GM12878 (cell line): ENCODE data around the gene RASSF4. TPM values are rescaled to one million over a fixed set of nuclear protein-coding genes. Genes with fewer than 3 reads are reported as not detected.

Experiments used
- ATAC-seq: fragments of 200-7000 bp; cut with Tn5 transposase; 3 replicates; pipeline ENCODE4 v1.9.1; 2020; ENCODE audit warnings: mild to moderate bottlenecking, moderate library complexity
- BruUV-seq: library from RNA; stranded (reverse); fragments of 400-500 nt; replicated peaks from 2 replicates; lab custom pipeline; 2021; lab: Mats Ljungman, UMichigan
- CTCF ChIA-PET: fragments of 300-600 bp; sonication (Branson Sonifier 250); formaldehyde crosslinking; extraction: SDS; loops from one replicate; lab custom pipeline; 2021; ENCODE audit warnings: inconsistent platforms; lab: Yijun Ruan, JAX
- POLR2A ChIA-PET: fragments of 350-600 bp; formaldehyde crosslinking; extraction: SDS; loops from one replicate; lab custom pipeline; 2021; ENCODE audit warnings: inconsistent platforms; lab: Charles Lee
- RAD21 ChIA-PET: fragments of 300-600 bp; sonication (Branson Sonifier 250); formaldehyde crosslinking; loops from one replicate; lab custom pipeline; 2023; ENCODE audit warnings: antibody characterized with exemption; ENCODE audit not compliant: unreplicated experiment; lab: Charles Lee
- SMC1A ChIA-PET: fragments of 300-600 bp; sonication (Branson Sonifier 250); formaldehyde crosslinking; loops from one replicate; lab custom pipeline; 2023; ENCODE audit not compliant: unreplicated experiment, uncharacterized antibody; lab: Charles Lee
- DNase-seq: peaks from one replicate; pipeline ENCODE4 v3.0.0-alpha.2; 2011; ENCODE audit warnings: low read depth, low spot score
- FAIRE-seq: peaks from 3 replicates; lab custom pipeline; 2011; peaks lifted over from hg19 to GRCh38; lab: Jason Lieb, UNC
- H2AFZ ChIP-seq: 2 replicates; pipeline ENCODE4 v1.6.0; 2011; ENCODE audit warnings: low read depth, low read length, control low read depth; ENCODE audit not compliant: control insufficient read depth
- H3K27ac ChIP-seq: 2 replicates; pipeline ENCODE4 v1.5.1; 2011; ENCODE audit warnings: control low read depth; ENCODE audit not compliant: control insufficient read depth, insufficient read depth
- H3K27me3 ChIP-seq, 2 experiments: replicated peaks in 1 of 2; 2 replicates each; pipeline versions ENCODE4 v1.6.0 to v1.6.1; 2011; ENCODE audit warnings: low read length in 1 of 2; ENCODE audit not compliant: control insufficient read depth in 2 of 2, insufficient read depth in 2 of 2
- H3K36me3 ChIP-seq, 2 experiments: 2 replicates each; pipeline ENCODE4 v1.5.1; 2011; ENCODE audit warnings: low read length in 1 of 2; ENCODE audit not compliant: control insufficient read depth in 2 of 2, insufficient read depth in 2 of 2
- H3K4me1 ChIP-seq: 2 replicates; pipeline ENCODE4 v1.6.1; 2011; ENCODE audit warnings: mild to moderate bottlenecking, low read length, moderate library complexity, mixed read lengths; ENCODE audit not compliant: control insufficient read depth, insufficient read depth
- H3K4me2 ChIP-seq: 2 replicates; pipeline ENCODE4 v1.6.0; 2011; ENCODE audit warnings: control low read depth; ENCODE audit not compliant: control insufficient read depth, insufficient read depth
- H3K4me3 ChIP-seq: fragments of 200-600 bp; sonication (generic); 2 replicates; pipeline ENCODE4 v1.5.1; 2016
- H3K79me2 ChIP-seq: 2 replicates; pipeline ENCODE4 v1.6.0; 2011; ENCODE audit warnings: low read length; ENCODE audit not compliant: control insufficient read depth, insufficient read depth
- H3K9ac ChIP-seq: 2 replicates; pipeline ENCODE4 v1.8.0; 2011; ENCODE audit warnings: low read length, control low read depth, mixed read lengths; ENCODE audit not compliant: control insufficient read depth, insufficient read depth
- H3K9me3 ChIP-seq: replicated peaks from 3 replicates; pipeline ENCODE4 v1.5.1; 2011; ENCODE audit warnings: mild to moderate bottlenecking, low read length; ENCODE audit not compliant: control insufficient read depth, insufficient read depth
- H4K20me1 ChIP-seq: 2 replicates; pipeline ENCODE4 v1.6.0; 2011; ENCODE audit not compliant: control insufficient read depth, insufficient read depth
- CHD2 ChIP-seq: IDR thresholded peaks from 2 replicates; pipeline ENCODE4 v1.6.1; 2011; ENCODE audit warnings: low read depth, low read length, improper control_type of control experiment, borderline replicate concordance
- CTCF ChIP-seq, 3 experiments: IDR thresholded peaks in 2 of 3; conservative IDR thresholded peaks in 1 of 3; 2 replicates each; pipeline ENCODE4 v1.5.1; 2011; ENCODE audit warnings: low read depth in 3 of 3, low read length in 3 of 3, mild to moderate bottlenecking in 3 of 3, control low read depth in 2 of 3, moderate library complexity in 2 of 3, inconsistent platforms in 1 of 3, mixed read lengths in 1 of 3; ENCODE audit not compliant: control insufficient read depth in 2 of 3, insufficient read depth in 1 of 3; ENCODE audit errors: extremely low read depth in 1 of 3
- E4F1 ChIP-seq: fragments of 450-650 bp; IDR thresholded peaks from 2 replicates; pipeline ENCODE4 v1.6.1; 2018; ENCODE audit warnings: borderline replicate concordance, mild to moderate bottlenecking; ENCODE audit not compliant: partially characterized antibody
- FOS ChIP-seq: IDR thresholded peaks from 3 replicates; pipeline ENCODE4 v1.6.1; 2011; ENCODE audit warnings: borderline replicate concordance; ENCODE audit not compliant: insufficient read length; ENCODE audit errors: extremely low read depth
- IKZF2 ChIP-seq, 2 experiments: fragments of 450-650 bp; IDR thresholded peaks; 2 replicates each; pipeline ENCODE4 v1.6.1; 2017; ENCODE audit warnings: mild to moderate bottlenecking in 2 of 2, moderate library complexity in 2 of 2
- IRF4 ChIP-seq: IDR thresholded peaks from 2 replicates; pipeline ENCODE4 v1.6.1; 2011; ENCODE audit warnings: low read depth, low read length
- NFIC ChIP-seq: IDR thresholded peaks from 2 replicates; pipeline ENCODE4 v1.6.1; 2012; ENCODE audit warnings: low read depth, mild to moderate bottlenecking, inconsistent platforms, low read length, moderate library complexity
- NR2F1 ChIP-seq: fragments of 450-650 bp; conservative IDR thresholded peaks from 2 replicates; pipeline ENCODE4 v1.6.1; 2017; ENCODE audit warnings: mild to moderate bottlenecking
- PML ChIP-seq: IDR thresholded peaks from 2 replicates; pipeline ENCODE4 v1.6.1; 2012; ENCODE audit warnings: low read length, inconsistent platforms
- TCF12 ChIP-seq: IDR thresholded peaks from 2 replicates; pipeline ENCODE4 v1.6.1; 2011; ENCODE audit warnings: low read depth, mild to moderate bottlenecking, low read length
- ZBED1 ChIP-seq: IDR thresholded peaks from 2 replicates; pipeline ENCODE4 v1.6.1; 2016; ENCODE audit warnings: borderline replicate concordance
- ZBTB33 ChIP-seq: fragments of 450-650 bp; IDR thresholded peaks from 2 replicates; pipeline ENCODE4 v1.6.1; 2017; ENCODE audit warnings: mild to moderate bottlenecking
- in situ Hi-C: fragments of 300-500 bp; cut with MboI; formaldehyde crosslinking; loops from 9 replicates; pipeline ENCODE4 v1.14.3; 2018; ENCODE audit warnings: mixed read lengths
- intact Hi-C: fragments of 100-400 bp; cut with micrococcal nuclease; formaldehyde crosslinking; loops from one replicate; pipeline ENCODE4 v1.14.2; 2022; ENCODE audit not compliant: unreplicated experiment
- polyA plus RNA-seq, 11 experiments: library from polyadenylated mRNA; depleted of rRNA in 4 of 11; unstranded in 6 of 11; stranded (reverse) in 5 of 11; fragments of >200 nt; fragmentation: Nextera tagmentation in 4 of 11; fragmentation: Illumina TruSeq in 1 of 11; extraction: Ambion mirVana in 4 of 11; extraction: Trizol in 1 of 11; gene quantifications; 1 replicate in 1 of 11; 2 replicates in 10 of 11; pipeline versions ENCODE4 v1.2.1 to v1.2.3, GENCODE V29; 2011 to 2016; ENCODE audit warnings: inconsistent platforms in 2 of 11, missing spikeins in 2 of 11, low read depth in 1 of 11
- total RNA-seq, 4 experiments: library from RNA; depleted of rRNA in 3 of 4; stranded (reverse); fragments of >200 nt in 3 of 4; fragmentation: Illumina TruSeq in 1 of 4; extraction: Trizol in 1 of 4; gene quantifications; 2 replicates each; pipeline versions ENCODE4 v1.2.1 to v1.2.3, GENCODE V29; 2013 to 2021

RASSF4 gene
- total and polyA plus RNA-seq, 10 of the 15 experiments (the other 5 are each of a cell fraction or from before 2014, with no cell fraction given), result 3.7 to 71.1 (median 16.8) TPM

GRCh38 chr10:45035673-45036072 is 76.1 kb downstream of the RASSF4 start:
- FAIRE-seq (no peak), ATAC-seq (no peak)

More at GRCh38 chr10:45035673-45036072, 76.1 kb downstream of the RASSF4 start:
- ChIA-PET CTCF (interaction anchor here (0.7 kb wide), 1 partner anchor 21 kb away, joined by 3 read pairs; no protein-coding TSS in a partner anchor), RAD21 (no interaction called here), SMC1A (no interaction called here), POLR2A (no interaction called here)
- no peaks in the 10 kb centered on the region for H4K20me1 ChIP-seq
- no TSS peak for BruUV-seq
- in situ Hi-C loops, result no loop called here
- no peaks in the 10 kb centered on the region for H3K4me1 ChIP-seq
- H3K27me3 ChIP-seq, result no peaks in the 10 kb centered on the region
- no peaks in the 10 kb centered on the region for H3K79me2 ChIP-seq
- intact Hi-C loops, result no loop called here
- H2AFZ ChIP-seq, result no peak overlapping the region
- TF ChIP-seq NR2F1 (no peak), TCF12 (no peak), CTCF (IDR thresholded peaks at IDR 0.05 in 2 of 3, conservative IDR thresholded peaks at IDR 0.05 in 1 of 3; ENCODE audit: control insufficient read depth in 2 of 3, extremely low read depth in 1 of 3, insufficient read depth in 1 of 3, low read depth in 3 of 3, low read length in 3 of 3) (no peak), ZBED1 (no peak), IKZF2 (IDR thresholded peaks at IDR 0.05) (no peak), NFIC (no peak), E4F1 (no peak), FOS (no peak), IRF4 (no peak), ZBTB33 (no peak), PML (no peak), CHD2 (no peak)
- no peaks in the 10 kb centered on the region for H3K36me3 ChIP-seq
- DNase-seq, result no peak
- H3K9ac ChIP-seq, result no peak overlapping the region
- H3K27ac ChIP-seq, result no peak overlapping the region
- no peaks in the 10 kb centered on the region for H3K9me3 ChIP-seq
- no peak overlapping the region for H3K4me2 ChIP-seq
- H3K4me3 ChIP-seq, result no peak overlapping the region
